ENCODE results near the gene TCEANC2.

TCEANC2 gene

DNA sequence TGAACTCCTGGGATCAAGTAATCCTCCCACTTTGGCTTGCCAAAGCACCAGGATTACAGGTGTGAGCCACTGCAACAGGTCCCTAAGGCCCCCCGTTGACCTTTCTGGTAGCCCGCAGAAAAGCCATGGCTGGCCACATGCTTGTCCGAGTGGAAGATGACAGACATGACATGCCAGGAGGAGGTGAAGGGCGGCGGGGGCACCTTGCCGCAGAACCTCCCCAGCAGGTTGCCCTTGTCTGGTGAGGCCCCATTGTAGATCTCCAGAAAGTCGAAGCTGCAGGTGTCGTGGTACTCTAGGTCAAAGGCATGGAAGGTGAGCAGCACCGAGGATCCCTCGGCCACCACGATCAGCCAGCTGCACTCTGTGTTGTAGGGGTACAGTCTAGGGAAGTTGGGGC is 91.0 kb downstream of the TCEANC2 start:
- Histone ChIP-seq H3K27me3 (ENCODE audit: control insufficient read depth in 1 of 2, insufficient read depth in 2 of 2, low read length in 2 of 2) (no peaks in the 10 kb centered on the region), H3K4me3 (ENCODE audit: low read depth in 1 of 2, low read length in 2 of 2) (no peak overlapping the region), H3K36me3 (ENCODE audit: control insufficient read depth in 1 of 2, insufficient read depth in 2 of 2, low read length in 2 of 2) (no peaks in the 10 kb centered on the region), H3K9ac (ENCODE audit: low read depth in 1 of 2, low read length in 2 of 2) (no peak overlapping the region), H3K4me1 (ENCODE audit: control insufficient read depth in 1 of 2, insufficient read depth in 2 of 2, low read length in 2 of 2) (no peaks in the 10 kb centered on the region), H3K9me3 (ENCODE audit: control insufficient read depth in 1 of 2, low read length in 2 of 2) (no peaks in the 10 kb centered on the region), H3K27ac (ENCODE audit: low read depth, low read length) (no peak overlapping the region)

DNA sequence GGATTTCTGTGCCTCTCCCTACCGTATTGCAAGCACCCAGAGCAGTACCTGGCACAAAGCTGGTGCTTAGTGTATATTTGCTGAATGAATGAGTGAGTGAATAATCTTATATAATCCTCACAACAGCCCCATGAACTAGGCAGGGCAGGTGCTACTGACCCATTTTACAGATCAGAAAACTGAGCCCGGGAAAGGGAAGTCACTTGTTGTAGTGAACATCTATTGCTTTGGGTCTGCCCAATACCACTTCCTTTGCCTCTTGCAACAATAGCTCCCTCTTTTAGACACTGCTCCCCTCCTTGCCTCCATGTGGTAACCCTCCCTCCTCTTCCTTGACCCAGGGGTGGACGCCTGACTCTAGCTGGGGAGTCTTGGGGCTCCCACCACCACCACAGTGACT is 96.3 kb downstream of the TCEANC2 start:
- no peaks in the 10 kb centered on the region for H3K36me3 ChIP-seq (ENCODE audit: control insufficient read depth in 1 of 2, insufficient read depth in 2 of 2, low read length in 2 of 2)
- H3K9ac ChIP-seq (ENCODE audit: low read depth in 1 of 2, low read length in 2 of 2), result no peak overlapping the region
- H3K4me3 ChIP-seq (ENCODE audit: low read depth in 1 of 2, low read length in 2 of 2), result no peak overlapping the region
- no peak overlapping the region for H3K27ac ChIP-seq (ENCODE audit: low read depth, low read length)
- no peaks in the 10 kb centered on the region for H3K27me3 ChIP-seq (ENCODE audit: control insufficient read depth in 1 of 2, insufficient read depth in 2 of 2, low read length in 2 of 2)
- H3K9me3 ChIP-seq (ENCODE audit: control insufficient read depth in 1 of 2, low read length in 2 of 2), result no peaks in the 10 kb centered on the region
- H3K4me1 ChIP-seq (ENCODE audit: control insufficient read depth in 1 of 2, insufficient read depth in 2 of 2, low read length in 2 of 2), result peaks cover 8 to 10% of the 10 kb centered on the region in 2 donors

DNA sequence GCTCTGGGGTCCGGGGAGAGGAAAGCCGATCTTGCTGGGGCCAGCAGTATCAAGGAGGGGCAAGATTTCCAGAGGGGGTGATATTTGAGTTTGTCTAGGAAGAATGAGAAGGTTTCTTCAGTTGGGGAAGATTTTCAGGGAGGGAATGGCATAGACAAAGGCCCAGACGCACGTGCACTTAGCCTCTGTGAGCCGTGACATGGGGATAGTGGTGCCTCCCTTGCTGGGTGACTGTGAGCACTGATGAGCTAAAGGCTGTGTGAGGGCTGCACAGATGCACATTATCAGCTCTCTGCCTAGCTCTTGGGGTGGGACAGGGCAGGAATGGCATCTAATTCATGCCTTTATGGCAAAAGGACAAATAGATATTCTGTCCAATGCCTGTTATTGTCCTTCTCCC is 97.6 kb downstream of the TCEANC2 start:
- Histone ChIP-seq H3K27me3 (ENCODE audit: control insufficient read depth in 1 of 2, insufficient read depth in 2 of 2, low read length in 2 of 2) (no peaks in the 10 kb centered on the region), H3K36me3 (ENCODE audit: control insufficient read depth in 1 of 2, insufficient read depth in 2 of 2, low read length in 2 of 2) (no peaks in the 10 kb centered on the region), H3K4me1 (ENCODE audit: control insufficient read depth in 1 of 2, insufficient read depth in 2 of 2, low read length in 2 of 2) (peaks cover 8 to 10% of the 10 kb centered on the region in 2 donors), H3K9ac (ENCODE audit: low read depth in 1 of 2, low read length in 2 of 2) (no peak overlapping the region), H3K27ac (ENCODE audit: low read depth, low read length) (no peak overlapping the region), H3K9me3 (ENCODE audit: control insufficient read depth in 1 of 2, low read length in 2 of 2) (no peaks in the 10 kb centered on the region), H3K4me3 (ENCODE audit: low read depth in 1 of 2, low read length in 2 of 2) (no peak overlapping the region)

DNA sequence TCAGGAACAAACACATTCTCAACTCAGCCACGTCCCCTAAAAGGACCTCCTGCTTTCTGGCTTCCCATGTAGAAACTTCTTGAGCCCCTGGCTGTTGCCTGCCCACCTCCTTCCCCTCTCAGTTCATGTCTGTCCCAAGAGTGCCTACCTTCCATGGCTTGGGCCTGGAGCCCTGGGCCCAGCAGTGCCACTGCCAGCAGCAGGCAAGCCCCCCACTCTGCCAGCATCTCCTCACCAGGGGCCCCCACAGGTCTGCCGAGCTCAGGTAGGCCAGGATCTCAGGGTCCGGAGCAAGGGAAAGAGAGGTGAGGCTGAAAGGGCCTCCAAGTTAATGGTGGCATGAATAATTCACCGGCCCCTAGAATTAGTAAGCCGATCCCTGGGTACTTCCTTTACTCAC is 99.3 kb downstream of the TCEANC2 start, which contains the start of gene CDCP2:
CDCP2 (minus strand) TSS at position 305 of the 400 bp plus-strand sequence; CDS start at position 227, 78 bp downstream.
- H3K27me3 ChIP-seq (ENCODE audit: control insufficient read depth in 1 of 2, insufficient read depth in 2 of 2, low read length in 2 of 2), result no peaks in the 10 kb centered on the region
- H3K9me3 ChIP-seq (ENCODE audit: control insufficient read depth in 1 of 2, low read length in 2 of 2), result no peaks in the 10 kb centered on the region
- peaks cover 8 to 18% of the 10 kb centered on the region in 2 donors for H3K4me1 ChIP-seq (ENCODE audit: control insufficient read depth in 1 of 2, insufficient read depth in 2 of 2, low read length in 2 of 2)
- no peak within 1 kb of the TSS for H3K4me3 ChIP-seq (ENCODE audit: low read depth in 1 of 2, low read length in 2 of 2)
- H3K9ac ChIP-seq (ENCODE audit: low read depth in 1 of 2, low read length in 2 of 2), result no peak within 1 kb of the TSS
- no peak within 1 kb of the TSS for H3K27ac ChIP-seq (ENCODE audit: low read depth, low read length)
- H3K36me3 ChIP-seq (ENCODE audit: control insufficient read depth in 1 of 2, insufficient read depth in 2 of 2, low read length in 2 of 2), result no peaks in the 10 kb centered on the region

DNA sequence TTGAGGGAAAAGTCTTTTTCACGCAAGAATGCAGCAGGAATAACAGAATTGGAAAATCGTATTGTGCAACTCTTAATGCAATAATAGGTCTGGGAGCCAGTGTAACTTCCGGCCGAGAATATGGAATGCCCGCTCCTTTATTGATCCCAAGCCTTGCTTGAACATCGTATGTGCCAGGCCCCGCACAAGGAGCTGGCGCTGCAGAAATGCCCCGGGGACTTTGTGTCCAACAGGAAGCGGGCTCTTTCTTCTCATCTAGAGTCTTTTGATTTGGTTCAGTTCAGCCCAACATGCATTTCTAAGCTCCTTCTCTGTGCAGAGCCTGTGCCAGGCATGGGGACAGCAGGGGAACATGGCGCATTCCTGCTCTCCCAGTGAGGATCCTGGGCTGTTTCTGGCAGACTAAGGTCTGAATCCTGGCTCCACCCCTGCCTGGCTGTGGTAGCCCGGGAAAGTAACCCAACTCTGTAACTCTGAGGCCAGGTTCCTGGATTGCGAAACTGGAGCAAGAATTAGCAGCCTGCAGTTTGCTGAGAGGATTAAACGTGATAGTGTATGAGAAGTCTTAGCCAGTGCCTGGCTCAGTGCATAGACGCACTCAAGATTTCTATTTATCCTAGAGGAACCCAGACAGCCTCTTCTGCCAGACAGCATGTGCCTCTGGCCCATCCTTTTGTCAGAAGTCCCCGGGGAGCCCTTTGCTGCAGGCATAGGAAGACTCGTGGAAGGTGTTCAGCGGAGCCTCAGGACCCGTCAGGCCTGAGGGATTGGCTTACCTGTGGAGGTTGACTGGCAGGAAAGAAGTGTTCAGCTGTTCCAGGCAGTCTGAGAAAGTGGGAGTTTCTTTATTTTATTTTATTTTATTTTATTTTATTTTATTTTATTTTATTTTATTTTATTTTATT is 100.4 kb downstream of the TCEANC2 start:
- Histone ChIP-seq H3K27me3 (ENCODE audit: control insufficient read depth in 1 of 2, insufficient read depth in 2 of 2, low read length in 2 of 2) (no peaks in the 10 kb centered on the region), H3K4me3 (ENCODE audit: low read depth in 1 of 2, low read length in 2 of 2) (no peak overlapping the region), H3K9me3 (ENCODE audit: control insufficient read depth in 1 of 2, low read length in 2 of 2) (no peaks in the 10 kb centered on the region), H3K27ac (ENCODE audit: low read depth, low read length) (no peak overlapping the region), H3K4me1 (ENCODE audit: control insufficient read depth in 1 of 2, insufficient read depth in 2 of 2, low read length in 2 of 2) (peaks cover 8 to 22% of the 10 kb centered on the region in 2 donors), H3K36me3 (ENCODE audit: control insufficient read depth in 1 of 2, insufficient read depth in 2 of 2, low read length in 2 of 2) (no peaks in the 10 kb centered on the region), H3K9ac (ENCODE audit: low read depth in 1 of 2, low read length in 2 of 2) (no peak overlapping the region)

Data from duodenal mucosa (tissue), 2 donors.